Measurements from ENCODE around the gene GIPR.

- TF ChIP-seq POLR2A (IDR thresholded peaks at IDR 0.05), result no peak
- TF ChIP-seq, protein P1, sequence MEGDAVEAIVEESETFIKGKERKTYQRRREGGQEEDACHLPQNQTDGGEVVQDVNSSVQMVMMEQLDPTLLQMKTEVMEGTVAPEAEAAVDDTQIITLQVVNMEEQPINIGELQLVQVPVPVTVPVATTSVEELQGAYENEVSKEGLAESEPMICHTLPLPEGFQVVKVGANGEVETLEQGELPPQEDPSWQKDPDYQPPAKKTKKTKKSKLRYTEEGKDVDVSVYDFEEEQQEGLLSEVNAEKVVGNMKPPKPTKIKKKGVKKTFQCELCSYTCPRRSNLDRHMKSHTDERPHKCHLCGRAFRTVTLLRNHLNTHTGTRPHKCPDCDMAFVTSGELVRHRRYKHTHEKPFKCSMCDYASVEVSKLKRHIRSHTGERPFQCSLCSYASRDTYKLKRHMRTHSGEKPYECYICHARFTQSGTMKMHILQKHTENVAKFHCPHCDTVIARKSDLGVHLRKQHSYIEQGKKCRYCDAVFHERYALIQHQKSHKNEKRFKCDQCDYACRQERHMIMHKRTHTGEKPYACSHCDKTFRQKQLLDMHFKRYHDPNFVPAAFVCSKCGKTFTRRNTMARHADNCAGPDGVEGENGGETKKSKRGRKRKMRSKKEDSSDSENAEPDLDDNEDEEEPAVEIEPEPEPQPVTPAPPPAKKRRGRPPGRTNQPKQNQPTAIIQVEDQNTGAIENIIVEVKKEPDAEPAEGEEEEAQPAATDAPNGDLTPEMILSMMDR (IDR thresholded peaks at IDR 0.05 in 8 of 11, conservative IDR thresholded peaks at IDR 0.05 in 3 of 11), result peak in 2 of 11 experiments; percentile 6 to 30
- peak in 1 of 3 donors; percentile 37 for TF ChIP-seq POLR2AphosphoS5 (IDR thresholded peaks at IDR 0.05)
Observed at GRCh38 chr19:45677351-45678230, 9.6 kb downstream of the GIPR start.
